OCI-LY3 (cell line): Measurements from ENCODE around the gene LRRC19.

ENCODE experiments used
- H2AFZ ChIP-seq: fragments of 200-600, 300-600 bp; shearing (Covaris generic); 2 replicates; pipeline ENCODE4 v1.6.0; 2014; ENCODE audit warnings: antibody characterized with exemption, low read depth, low read length
- H3K27ac ChIP-seq: fragments of 200-600, 300-600 bp; sonication (generic); 2 replicates; pipeline ENCODE4 v1.5.1; 2014; ENCODE audit warnings: mild to moderate bottlenecking, low read length, moderate library complexity, mixed read lengths
- H3K27me3 ChIP-seq: fragments of 200-600, 300-600 bp; sonication (generic); 2 replicates; pipeline ENCODE4 v1.6.1; 2014; ENCODE audit warnings: low read depth, low read length, mixed read lengths
- H3K36me3 ChIP-seq: fragments of 200-600, 300-600 bp; sonication (generic); replicated peaks from 2 replicates; pipeline ENCODE3; 2014; ENCODE audit warnings: low read depth, low read length, mixed read lengths
- H3K4me1 ChIP-seq: fragments of 300-600, 200-600 bp; sonication (generic); 2 replicates; pipeline ENCODE4 v1.6.1; 2014; ENCODE audit warnings: low read length, mixed read lengths
- H3K4me2 ChIP-seq: fragments of 200-600, 300-600 bp; sonication (generic); 2 replicates; pipeline ENCODE4 v1.6.1; 2014; ENCODE audit warnings: low read length, mixed read lengths
- H3K4me3 ChIP-seq: fragments of 300-600, 200-600 bp; sonication (generic); 2 replicates; pipeline ENCODE4 v1.5.1; 2014; ENCODE audit warnings: antibody characterized with exemption, mild to moderate bottlenecking, low read length, moderate library complexity
- H3K79me2 ChIP-seq: fragments of 300-600, 200-600 bp; shearing (Covaris generic); 2 replicates; pipeline ENCODE4 v1.6.1; 2014; ENCODE audit warnings: mild to moderate bottlenecking, low read length, mixed read lengths
- H3K9ac ChIP-seq: fragments of 300-600, 200-600 bp; shearing (Covaris generic); 2 replicates; pipeline ENCODE4 v1.6.0; 2014; ENCODE audit warnings: mild to moderate bottlenecking, low read length, moderate library complexity
- H3K9me3 ChIP-seq: fragments of 200-600, 300-600 bp; shearing (Covaris generic); 2 replicates; pipeline ENCODE4 v1.6.1; 2014; ENCODE audit warnings: low read length, mixed read lengths; ENCODE audit not compliant: insufficient read depth
- H4K20me1 ChIP-seq: fragments of 200-600, 300-600 bp; sonication (generic); 2 replicates; pipeline ENCODE4 v1.6.1; 2016; ENCODE audit warnings: low read length, mixed read lengths; ENCODE audit not compliant: insufficient read depth
- CTCF ChIP-seq: fragments of 200-600, 300-600 bp; sonication (generic); IDR thresholded peaks from 2 replicates; pipeline ENCODE4 v1.5.1; 2014; ENCODE audit warnings: antibody characterized with exemption, low read length, low read depth
- EZH2phosphoT487 ChIP-seq: fragments of 200-600 bp; shearing (Covaris generic); IDR thresholded peaks from 2 replicates; pipeline ENCODE4 v1.6.1; 2018; ENCODE audit warnings: antibody characterized with exemption, mixed run types, low read depth

LRRC19 gene

DNA sequence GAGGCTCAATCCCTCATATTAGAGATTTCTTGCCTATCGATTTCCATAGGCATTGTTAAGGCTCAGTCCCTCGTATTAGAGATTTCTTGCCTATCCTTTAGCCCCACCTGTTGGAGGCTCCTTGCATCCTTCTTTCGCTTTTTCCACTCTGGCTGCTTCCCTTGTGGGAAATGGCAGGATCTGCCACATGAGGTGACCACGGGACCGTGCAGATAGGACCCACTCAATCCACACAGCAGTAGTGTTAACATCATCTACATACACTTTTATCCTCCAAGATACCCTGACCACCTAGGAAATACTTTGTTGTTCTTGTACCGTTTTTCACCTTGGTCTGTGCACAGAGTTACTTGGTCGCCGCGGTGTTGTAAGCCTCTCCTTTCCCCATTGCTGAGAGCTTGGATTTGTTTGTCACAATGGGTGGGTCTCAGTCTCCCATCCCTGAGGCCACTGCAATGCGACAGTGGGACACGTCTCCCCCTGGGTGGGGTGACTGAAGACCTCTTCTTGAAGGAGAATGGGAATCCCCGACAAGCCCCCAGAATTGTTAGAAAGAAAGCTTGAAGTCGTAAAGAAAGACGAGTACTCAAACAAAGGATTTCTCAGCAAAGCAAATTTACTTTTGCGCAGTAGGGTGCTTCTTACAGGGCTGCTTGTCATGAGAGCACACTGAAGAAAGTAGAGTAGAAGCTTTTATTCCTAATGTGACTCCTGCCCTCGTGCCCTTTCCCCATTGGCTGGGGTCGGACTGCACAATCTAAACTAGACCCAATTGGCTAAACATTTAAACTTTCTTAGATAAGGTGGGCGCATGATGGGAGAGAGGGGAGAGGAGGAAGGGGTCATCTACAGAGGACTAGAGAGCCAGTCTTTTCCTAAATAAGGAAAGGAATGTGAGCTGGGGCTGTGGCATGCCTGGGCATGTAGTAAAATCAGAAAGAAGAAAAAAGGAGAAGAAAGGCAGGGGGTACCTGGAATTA is 29.5 kb downstream of the LRRC19 start:
- H3K79me2 ChIP-seq: no peaks in the 10 kb centered on the region
- H3K4me1 ChIP-seq: peaks cover 8% of the 10 kb centered on the region
- H3K4me3 ChIP-seq: no peak overlapping the region
- H3K9me3 ChIP-seq: no peaks in the 10 kb centered on the region
- no peaks in the 10 kb centered on the region for H4K20me1 ChIP-seq
- H3K27me3 ChIP-seq: no peaks in the 10 kb centered on the region
- no peak overlapping the region for H2AFZ ChIP-seq
- H3K27ac ChIP-seq: no peak overlapping the region
- H3K9ac ChIP-seq: no peak overlapping the region
- TF ChIP-seq CTCF (peak; percentile 15; the same call in 1 of the 2 replicates), EZH2phosphoT487 (no peak)
- no peak overlapping the region for H3K4me2 ChIP-seq
- no peaks in the 10 kb centered on the region for H3K36me3 ChIP-seq

- no peaks in the 10 kb centered on the region for H3K79me2 ChIP-seq
- no peaks in the 10 kb centered on the region for H3K9me3 ChIP-seq
- H4K20me1 ChIP-seq: no peaks in the 10 kb centered on the region
- peaks cover 2% of the 10 kb centered on the region for H3K4me1 ChIP-seq
- H3K4me3 ChIP-seq: no peak overlapping the region
- no peak for TF ChIP-seq EZH2phosphoT487
- no peak for TF ChIP-seq CTCF
- H3K27ac ChIP-seq: no peak overlapping the region
- H3K36me3 ChIP-seq: peaks cover 4% of the 10 kb centered on the region
- no peaks in the 10 kb centered on the region for H3K27me3 ChIP-seq
- no peak overlapping the region for H3K4me2 ChIP-seq
- no peak overlapping the region for H2AFZ ChIP-seq
- no peak overlapping the region for H3K9ac ChIP-seq
These were observed 30.5 kb downstream of the LRRC19 start for GRCh38 chr9:26974927-26975326.

- no peaks in the 10 kb centered on the region for H3K4me1 ChIP-seq
- no peaks in the 10 kb centered on the region for H3K9me3 ChIP-seq
- TF ChIP-seq CTCF (no peak), EZH2phosphoT487 (no peak)
These were observed 31.5 kb downstream of the LRRC19 start for GRCh38 chr9:26973989-26974388.

GRCh38 chr9:26971721-26972120 is 33.8 kb downstream of the LRRC19 start:
- H3K4me2 ChIP-seq: no peak overlapping the region
- H3K27ac ChIP-seq: no peak overlapping the region
- peaks cover 6% of the 10 kb centered on the region for H3K36me3 ChIP-seq
- H3K4me3 ChIP-seq: no peak overlapping the region
- H3K4me1 ChIP-seq: no peaks in the 10 kb centered on the region
- no peak overlapping the region for H2AFZ ChIP-seq
- no peaks in the 10 kb centered on the region for H3K79me2 ChIP-seq
- H3K9me3 ChIP-seq: no peaks in the 10 kb centered on the region
- TF ChIP-seq EZH2phosphoT487 (no peak), CTCF (no peak)
- H3K27me3 ChIP-seq: no peaks in the 10 kb centered on the region
- H4K20me1 ChIP-seq: no peaks in the 10 kb centered on the region
- H3K9ac ChIP-seq: no peak overlapping the region

More at GRCh38 chr9:26973989-26974388, 31.5 kb downstream of the LRRC19 start:
- peaks cover 6% of the 10 kb centered on the region for H3K36me3 ChIP-seq
- no peaks in the 10 kb centered on the region for H4K20me1 ChIP-seq
- no peak overlapping the region for H3K4me2 ChIP-seq
- no peaks in the 10 kb centered on the region for H3K79me2 ChIP-seq
- no peak overlapping the region for H3K9ac ChIP-seq
- H3K4me3 ChIP-seq: no peak overlapping the region
- H3K27me3 ChIP-seq: no peaks in the 10 kb centered on the region
- H3K27ac ChIP-seq: no peak overlapping the region
- no peak overlapping the region for H2AFZ ChIP-seq
